PC-3 (cell line): ENCODE measurements around the gene MCF2L2. TPM values are rescaled to one million over a fixed set of nuclear protein-coding genes. Genes with fewer than 3 reads are reported as not detected.

Source experiments
- ATAC-seq: fragments of 200-7000 bp; cut with Tn5 transposase; 2 replicates; pipeline ENCODE4 v1.9.1; 2020; ENCODE audit warnings: mild to moderate bottlenecking, moderate library complexity
- BruUV-seq: library from RNA; stranded (reverse); fragments of 400-500 nt; replicated peaks from 2 replicates; lab custom pipeline; 2021; lab: Mats Ljungman, UMichigan
- CTCF ChIA-PET: fragments of 300-600 bp; sonication (Branson Sonifier 250); formaldehyde crosslinking; loops from one replicate; lab custom pipeline; 2022; ENCODE audit warnings: antibody characterized with exemption; lab: Charles Lee
- POLR2A ChIA-PET: fragments of 300-600 bp; sonication (Branson Sonifier 250); formaldehyde crosslinking; loops from one replicate; lab custom pipeline; 2022; ENCODE audit warnings: antibody characterized with exemption; ENCODE audit not compliant: unreplicated experiment; lab: Charles Lee
- DNase-seq: peaks from one replicate; pipeline ENCODE4 v3.0.0-alpha.2; 2015
- H2AFZ ChIP-seq: fragments of 300-600 bp; sonication (generic); 2 replicates; pipeline ENCODE4 v1.6.0; 2016; ENCODE audit warnings: antibody characterized with exemption, low read length
- H3F3A ChIP-seq: fragments of 300-600 bp; sonication (generic); one replicate; pipeline ENCODE4 v1.6.0; 2017; ENCODE audit warnings: antibody characterized with exemption, low read length, control low read depth, mild to moderate bottlenecking; ENCODE audit not compliant: unreplicated experiment
- H3K27ac ChIP-seq: fragments of 300-600 bp; sonication (generic); 2 replicates; pipeline ENCODE4 v1.5.1; 2016; ENCODE audit warnings: mild to moderate bottlenecking, low read length
- H3K27me3 ChIP-seq: fragments of 300-600 bp; sonication (generic); 2 replicates; pipeline ENCODE4 v1.6.1; 2016; ENCODE audit warnings: low read length, mixed read lengths
- H3K36me3 ChIP-seq: fragments of 300-600 bp; sonication (generic); 2 replicates; pipeline ENCODE4 v1.6.1; 2016; ENCODE audit warnings: low read depth, mixed run types, low read length, mixed read lengths
- H3K4me1 ChIP-seq: fragments of 300-600 bp; sonication (generic); 2 replicates; pipeline ENCODE4 v1.5.1; 2016; ENCODE audit warnings: low read length; ENCODE audit not compliant: insufficient read depth
- H3K4me2 ChIP-seq: fragments of 300-600 bp; sonication (generic); 2 replicates; pipeline ENCODE4 v1.6.0; 2016; ENCODE audit warnings: low read length
- H3K4me3 ChIP-seq: fragments of 300-600 bp; sonication (generic); 2 replicates; pipeline ENCODE4 v1.5.1; 2016; ENCODE audit warnings: mild to moderate bottlenecking, low read length, mixed read lengths
- H3K79me2 ChIP-seq: fragments of 300-600 bp; sonication (generic); 2 replicates; pipeline ENCODE4 v1.6.1; 2017; ENCODE audit warnings: low read length, mixed read lengths
- H3K9ac ChIP-seq: fragments of 300-600 bp; sonication (generic); 2 replicates; pipeline ENCODE4 v1.6.0; 2016; ENCODE audit warnings: mild to moderate bottlenecking, low read length
- H3K9me2 ChIP-seq: fragments of 300-600 bp; sonication (generic); replicated peaks from 2 replicates; pipeline ENCODE4 v1.6.1; 2016; ENCODE audit warnings: mixed run types, low read length, mixed read lengths
- H3K9me3 ChIP-seq: fragments of 300-600 bp; sonication (generic); 2 replicates; pipeline ENCODE4 v1.6.1; 2016; ENCODE audit warnings: low read length, mixed read lengths
- H4K20me1 ChIP-seq: fragments of 300-600 bp; sonication (generic); 2 replicates; pipeline ENCODE4 v1.6.1; 2016; ENCODE audit warnings: low read length, mixed read lengths
- EZH2 ChIP-seq: fragments of 300-600 bp; sonication (generic); IDR thresholded peaks from one replicate; pipeline ENCODE4 v1.6.1; 2017; ENCODE audit warnings: antibody characterized with exemption, mild to moderate bottlenecking, low read length; ENCODE audit not compliant: unreplicated experiment
- EZH2phosphoT487 ChIP-seq: fragments of 300-600 bp; sonication (generic); IDR thresholded peaks from 2 replicates; pipeline ENCODE4 v1.6.1; 2018; ENCODE audit warnings: mild to moderate bottlenecking, antibody characterized with exemption, low read length, borderline replicate concordance
- intact Hi-C: fragments of 100-400 bp; cut with micrococcal nuclease; formaldehyde crosslinking; loops from 2 replicates; pipeline ENCODE4 v1.9.0; 2023
- total RNA-seq: library from RNA; depleted of rRNA; stranded (reverse); fragments of >200 nt; gene quantifications from 2 replicates; pipeline ENCODE4 v1.2.3, GENCODE V29; 2014
- TF ChIP-seq, protein P1 (sequence below): fragments of 300-600 bp; sonication (generic); conservative IDR thresholded peaks from 2 replicates; pipeline ENCODE4 v1.5.1; 2017; ENCODE audit warnings: antibody characterized with exemption, low read depth, mild to moderate bottlenecking, low read length

Gene MCF2L2
- total RNA-seq, 1 experiment from 2014 or later: 3.6 TPM

DNA sequence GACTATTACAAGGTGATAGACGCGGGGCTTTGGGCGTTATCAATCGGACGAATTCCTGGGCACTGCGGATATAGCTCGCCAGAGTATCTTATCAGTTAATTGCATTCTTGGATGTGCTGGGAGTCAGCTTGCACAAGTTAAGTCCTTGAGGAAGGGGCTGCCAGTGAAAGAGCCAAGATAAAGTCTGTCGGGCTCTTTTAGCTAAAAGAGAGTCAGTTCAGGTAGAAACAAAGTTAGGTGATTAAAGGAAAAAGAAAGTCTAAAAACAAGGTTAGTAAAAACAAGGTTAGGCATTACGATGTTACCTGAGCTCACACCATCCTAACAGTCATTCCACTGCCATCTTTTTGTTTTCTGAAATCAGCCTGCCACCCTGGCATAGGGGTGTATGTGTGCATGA, 6.1 kb upstream of the MCF2L2 start:
- Histone ChIP-seq H3K27me3 (no peaks in the 10 kb centered on the region), H3K4me3 (no peak overlapping the region), H3F3A (no peaks in the 10 kb centered on the region), H4K20me1 (no peaks in the 10 kb centered on the region), H3K36me3 (no peaks in the 10 kb centered on the region), H3K9me3 (no peaks in the 10 kb centered on the region), H3K4me2 (no peak overlapping the region), H2AFZ (no peak overlapping the region), H3K9ac (no peak overlapping the region), H3K27ac (no peak overlapping the region), H3K9me2 (no peaks in the 10 kb centered on the region), H3K4me1 (no peaks in the 10 kb centered on the region), H3K79me2 (no peaks in the 10 kb centered on the region)
- intact Hi-C loops: no loop called here
- DNase-seq (no peak), ATAC-seq (no peak)
- no TSS peak for BruUV-seq
- TF ChIP-seq, protein P1, sequence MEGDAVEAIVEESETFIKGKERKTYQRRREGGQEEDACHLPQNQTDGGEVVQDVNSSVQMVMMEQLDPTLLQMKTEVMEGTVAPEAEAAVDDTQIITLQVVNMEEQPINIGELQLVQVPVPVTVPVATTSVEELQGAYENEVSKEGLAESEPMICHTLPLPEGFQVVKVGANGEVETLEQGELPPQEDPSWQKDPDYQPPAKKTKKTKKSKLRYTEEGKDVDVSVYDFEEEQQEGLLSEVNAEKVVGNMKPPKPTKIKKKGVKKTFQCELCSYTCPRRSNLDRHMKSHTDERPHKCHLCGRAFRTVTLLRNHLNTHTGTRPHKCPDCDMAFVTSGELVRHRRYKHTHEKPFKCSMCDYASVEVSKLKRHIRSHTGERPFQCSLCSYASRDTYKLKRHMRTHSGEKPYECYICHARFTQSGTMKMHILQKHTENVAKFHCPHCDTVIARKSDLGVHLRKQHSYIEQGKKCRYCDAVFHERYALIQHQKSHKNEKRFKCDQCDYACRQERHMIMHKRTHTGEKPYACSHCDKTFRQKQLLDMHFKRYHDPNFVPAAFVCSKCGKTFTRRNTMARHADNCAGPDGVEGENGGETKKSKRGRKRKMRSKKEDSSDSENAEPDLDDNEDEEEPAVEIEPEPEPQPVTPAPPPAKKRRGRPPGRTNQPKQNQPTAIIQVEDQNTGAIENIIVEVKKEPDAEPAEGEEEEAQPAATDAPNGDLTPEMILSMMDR: no peak
- TF ChIP-seq EZH2: no peak
- no peak for TF ChIP-seq EZH2phosphoT487
- ChIA-PET POLR2A (no interaction called here), CTCF (no interaction called here)

GRCh38 chr3:183430325-183430957, 2.0 kb upstream of the MCF2L2 start:
- no peaks in the 10 kb centered on the region for H4K20me1 ChIP-seq
- no peak for ATAC-seq
- TF ChIP-seq EZH2: no peak
- no peak for TF ChIP-seq EZH2phosphoT487
- TF ChIP-seq, protein P1: no peak
- H3K4me1 ChIP-seq: 0 out of 2 replicates have a peak, but pooled peaks cover 15% of the 10 kb centered on the region
- no peak for DNase-seq
- no TSS peak for BruUV-seq
- H3K9me2 ChIP-seq: no peaks in the 10 kb centered on the region
- H3K9me3 ChIP-seq: no peaks in the 10 kb centered on the region
- H3K4me2 ChIP-seq: no peak overlapping the region
- ChIA-PET CTCF (no interaction called here), POLR2A (interaction anchor here (0.9 kb wide), 1 partner anchor 60 kb away, joined by 10 read pairs; no protein-coding TSS in a partner anchor)
- no peak overlapping the region for H3K9ac ChIP-seq
- intact Hi-C loops: no loop called here
- H3F3A ChIP-seq: no peaks in the 10 kb centered on the region
- H3K4me3 ChIP-seq: no peak overlapping the region
- H3K27ac ChIP-seq: no peak overlapping the region
- no peak overlapping the region for H2AFZ ChIP-seq
- no peaks in the 10 kb centered on the region for H3K79me2 ChIP-seq
- no peaks in the 10 kb centered on the region for H3K36me3 ChIP-seq
- H3K27me3 ChIP-seq: no peaks in the 10 kb centered on the region

DNA sequence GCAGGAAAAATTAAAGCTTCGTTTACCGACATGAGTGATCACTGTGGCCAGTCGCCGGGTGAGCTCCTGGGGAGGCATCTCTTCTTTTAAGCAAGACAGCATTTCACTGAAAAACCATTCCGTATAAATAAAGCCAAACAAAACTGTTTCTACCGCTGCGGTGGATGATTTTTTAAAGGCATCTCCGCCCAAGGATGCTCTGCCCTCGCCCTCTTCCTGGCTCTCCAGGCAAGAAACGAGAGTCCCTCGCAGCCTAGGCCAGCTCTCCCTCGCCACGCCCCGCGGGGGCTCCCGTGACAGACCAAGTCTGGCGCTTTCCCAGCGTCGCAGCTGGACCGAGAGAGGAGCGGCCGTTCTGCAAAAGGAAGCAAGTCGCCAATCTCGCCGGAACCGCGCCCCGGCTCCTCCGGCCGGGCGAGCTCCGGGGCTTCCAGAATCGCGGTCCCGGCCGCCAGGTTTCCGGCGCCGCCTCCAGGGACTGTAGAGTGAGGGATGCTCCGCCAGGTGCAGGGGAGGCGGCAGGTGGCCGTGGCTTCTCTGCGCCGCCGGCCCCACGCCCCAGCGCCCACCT, 458 bp downstream of the MCF2L2 start:
- H3K79me2 ChIP-seq: no peaks in the 10 kb centered on the region
- H3K4me3 ChIP-seq: peak overlapping the region; percentile 81
- DNase-seq: peak; percentile 63
- ChIA-PET CTCF (no interaction called here), POLR2A (interaction anchor here (0.6 to 0.7 kb wide), 2 partner anchors 39 to 207 kb away, joined by 3 to 5 read pairs; no protein-coding TSS in a partner anchor)
- H3K9ac ChIP-seq: peak overlapping the region; percentile 71
- no peaks in the 10 kb centered on the region for H3K9me2 ChIP-seq
- H3K36me3 ChIP-seq: no peaks in the 10 kb centered on the region
- BruUV-seq: no TSS peak
- H3F3A ChIP-seq: no peaks in the 10 kb centered on the region
- no peak overlapping the region for H3K27ac ChIP-seq
- 0 out of 2 replicates have a peak, but pooled peaks cover 15% of the 10 kb centered on the region for H3K4me1 ChIP-seq
- intact Hi-C loops: loop anchor here (2.0 kb wide), 1 partner anchor 19 kb away; no protein-coding TSS in a partner anchor
- peak overlapping the region; percentile 92 for H3K4me2 ChIP-seq
- no peaks in the 10 kb centered on the region for H3K9me3 ChIP-seq
- no peaks in the 10 kb centered on the region for H3K27me3 ChIP-seq
- TF ChIP-seq EZH2phosphoT487 (no peak), EZH2 (no peak)
- TF ChIP-seq, protein P1: no peak
- no peaks in the 10 kb centered on the region for H4K20me1 ChIP-seq
- H2AFZ ChIP-seq: peak overlapping the region; percentile 96
- peak; percentile 77 for ATAC-seq
